NCI-H69 (cell line): ENCODE data around the gene CPSF7.
"Not testable (repeated sequence)": the region's sequence is repeated elsewhere in the genome, so short reads cannot be mapped to it uniquely, and the experiment has no call there.

Source experiments
- DNase-seq: peaks from one replicate; lab custom pipeline; 2025; lab: John Stamatoyannopoulos, UW

Gene CPSF7

DNA sequence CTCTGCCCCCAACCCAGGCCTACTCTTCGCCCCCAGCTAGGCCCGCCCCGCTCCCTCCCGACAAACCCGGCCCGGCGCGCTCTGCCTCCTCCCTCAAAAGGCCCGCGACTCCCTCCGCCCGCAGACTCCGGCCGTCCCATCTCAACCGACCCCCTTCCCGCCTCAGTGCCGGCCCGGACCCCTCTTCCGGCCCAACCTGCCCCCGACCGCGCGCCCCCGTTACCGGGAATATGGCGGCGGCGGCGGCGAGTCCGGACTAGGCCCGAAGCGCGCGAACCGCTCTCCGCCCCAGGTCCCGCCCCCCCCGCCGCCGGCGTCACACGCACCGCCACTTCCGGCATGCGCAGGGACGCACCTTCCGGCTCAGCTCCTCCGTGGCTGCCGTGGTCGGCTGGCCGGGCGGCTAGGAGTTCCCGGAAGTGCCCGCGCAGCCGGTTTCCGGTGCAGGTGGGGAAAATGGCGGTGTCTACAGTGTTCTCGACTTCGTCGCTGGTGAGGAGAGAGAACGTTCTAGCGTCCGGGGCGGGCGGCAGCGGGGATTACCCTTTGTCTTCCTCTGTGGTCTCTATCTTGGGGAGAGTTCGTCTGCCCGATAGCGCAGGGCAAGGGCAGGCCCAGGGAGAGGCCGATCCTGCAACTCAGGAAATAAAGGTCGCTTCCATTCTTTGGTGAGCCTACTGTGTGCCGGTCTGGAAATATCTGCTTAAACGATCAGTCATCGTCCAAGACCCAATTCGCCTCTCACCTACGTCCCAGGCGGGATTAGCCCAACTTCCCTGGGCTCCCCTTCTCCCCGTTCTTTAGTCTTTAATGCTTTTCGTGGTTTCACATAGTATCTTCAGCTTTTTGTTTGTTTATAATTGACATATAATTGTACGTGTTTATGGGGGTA, at the start of gene CPSF7, which contains the start of gene SDHAF2:
TSS of gene CPSF7 (minus strand) at position 285 of the 892 bp plus-strand sequence. CDS start 740 bp downstream, outside the sequence.
TSS of gene SDHAF2 (plus strand) at position 434 of the 892 bp plus-strand sequence. CDS start at position 457, 23 bp downstream.
- peak; percentile 99 for DNase-seq

GRCh38 chr11:61477727-61478148, 48.0 kb upstream of the CPSF7 start:
- peak; percentile 51 for DNase-seq

- no peak for DNase-seq
Measured at GRCh38 chr11:61477126-61477525, 47.4 kb upstream of the CPSF7 start.

GRCh38 chr11:61476371-61476770, 46.6 kb upstream of the CPSF7 start:
- DNase-seq, result no peak

GRCh38 chr11:61475433-61475832, 45.7 kb upstream of the CPSF7 start:
- no peak for DNase-seq

- no peak for DNase-seq
Measured at GRCh38 chr11:61474013-61474643, 44.4 kb upstream of the CPSF7 start.

DNA sequence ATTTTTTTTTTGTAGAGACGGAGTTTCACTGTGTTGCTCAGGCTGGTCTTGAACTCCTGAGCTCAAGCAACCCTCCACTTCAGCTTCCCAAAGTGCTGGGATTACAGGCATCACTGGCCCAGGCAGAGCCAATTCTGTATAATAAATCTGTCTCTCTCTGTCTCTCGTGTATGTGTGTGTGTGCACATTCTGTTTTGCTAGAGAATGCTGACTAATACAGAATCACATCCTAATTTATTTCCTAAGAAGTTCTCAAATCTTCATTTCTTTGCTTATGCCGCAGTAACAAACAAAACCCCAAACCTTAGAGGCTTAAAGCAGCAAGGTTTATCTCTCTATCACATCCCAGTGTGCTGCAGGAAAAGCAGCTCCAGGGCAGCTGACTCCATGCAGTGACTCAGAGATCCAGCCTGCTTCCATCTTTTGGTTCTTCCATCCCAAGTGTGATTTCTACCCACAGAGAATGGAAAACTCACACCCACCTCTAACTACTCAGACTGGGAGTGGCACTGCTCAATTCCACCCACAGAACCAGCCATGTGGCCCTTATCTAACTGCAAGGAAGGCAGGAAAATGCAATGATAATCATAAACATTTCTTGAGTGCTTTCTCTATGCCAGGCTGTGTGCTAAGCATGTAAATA, 43.7 kb upstream of the CPSF7 start:
- no peak for DNase-seq

DNA sequence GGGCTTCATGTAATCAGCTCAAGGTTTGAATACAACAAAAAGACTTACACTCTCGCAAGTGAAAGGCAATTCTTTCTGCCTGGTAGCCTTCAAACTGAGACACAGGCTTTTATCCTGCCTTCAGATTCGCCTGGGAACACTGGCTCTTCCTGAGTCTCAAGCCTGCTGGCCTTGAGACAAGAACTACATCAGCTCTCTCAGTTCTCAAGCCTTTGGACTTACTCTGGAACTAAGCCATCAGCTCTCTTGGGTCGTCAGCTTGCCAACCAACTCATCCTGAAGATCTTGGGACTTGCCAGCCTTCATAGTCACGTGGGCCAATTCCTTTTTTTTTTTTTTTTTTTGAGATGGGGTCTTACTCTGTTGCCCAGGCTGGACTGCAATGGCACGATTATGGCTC, 43.1 kb upstream of the CPSF7 start:
- no peak for DNase-seq

GRCh38 chr11:61472282-61472681, 42.5 kb upstream of the CPSF7 start:
- DNase-seq, result no peak

DNA sequence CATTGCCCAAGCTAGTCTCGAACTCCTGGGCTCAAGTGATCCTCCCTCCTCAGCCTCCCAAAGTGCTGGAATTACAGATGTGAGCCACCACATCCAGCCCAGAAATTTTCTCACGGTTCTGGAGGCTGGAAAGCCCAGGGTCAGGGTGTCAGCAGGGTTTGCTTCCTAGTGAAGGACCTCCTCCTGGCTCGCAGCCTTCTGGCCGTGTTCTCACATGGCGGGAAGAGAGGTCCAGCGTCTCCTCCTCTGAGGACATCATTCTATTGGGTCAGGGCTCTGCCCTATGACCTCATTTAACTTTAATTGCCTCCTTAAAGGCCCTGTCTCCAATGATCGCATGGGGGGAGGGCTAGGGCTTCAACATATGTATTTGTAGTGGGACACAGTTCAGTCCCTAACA, 38.2 kb upstream of the CPSF7 start:
- DNase-seq, result no peak

DNA sequence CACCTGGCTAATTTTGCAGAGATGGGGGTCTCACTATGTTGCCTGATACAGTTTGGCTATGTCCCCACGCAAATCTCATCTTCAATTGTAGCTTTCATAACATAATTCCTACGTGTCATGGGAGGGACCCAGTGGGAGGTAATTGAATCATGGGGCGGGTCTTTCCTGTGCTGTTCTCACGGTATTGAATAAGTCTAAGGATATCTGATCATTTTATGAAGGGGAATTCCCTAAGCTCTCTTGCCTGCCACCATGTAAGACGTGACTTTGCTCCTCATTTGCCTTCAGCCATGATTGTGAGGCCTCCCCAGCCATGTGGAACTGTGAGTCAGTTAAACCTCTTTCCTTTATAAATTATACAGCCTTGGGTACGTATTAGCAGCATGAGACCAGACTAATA, 37.8 kb upstream of the CPSF7 start:
- not testable (repeated sequence) for DNase-seq

GRCh38 chr11:61460986-61461385, 31.2 kb upstream of the CPSF7 start:
- DNase-seq, result no peak

GRCh38 chr11:61460474-61460881, 30.7 kb upstream of the CPSF7 start:
- DNase-seq, result peak; percentile 13

- DNase-seq, result peak; percentile 26
Measured at GRCh38 chr11:61454520-61454919, 24.7 kb upstream of the CPSF7 start.

GRCh38 chr11:61453695-61454094, 23.9 kb upstream of the CPSF7 start:
- DNase-seq, result no peak

GRCh38 chr11:61452825-61453224, 23.1 kb upstream of the CPSF7 start:
- no peak for DNase-seq

DNA sequence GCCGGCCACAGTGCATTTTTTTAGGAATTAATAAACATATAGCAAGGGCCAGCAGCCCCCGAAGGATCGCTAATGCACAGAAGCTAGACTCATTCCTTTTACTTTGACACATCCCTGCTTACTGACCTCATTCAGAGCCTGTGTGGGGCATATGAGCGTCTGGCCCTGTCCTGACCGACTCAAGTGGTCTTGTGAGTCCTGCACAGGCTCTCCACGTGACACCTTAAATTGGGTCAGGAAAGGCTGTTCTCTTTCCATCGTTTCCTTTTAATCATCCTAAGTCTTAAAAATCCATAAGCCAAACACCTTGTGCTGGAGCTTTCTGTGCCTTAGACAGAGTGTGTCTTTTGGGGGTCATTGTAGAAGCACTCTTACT, 18.8 kb upstream of the CPSF7 start:
- no peak for DNase-seq

- no peak for DNase-seq
Measured at GRCh38 chr11:61447601-61448551, 18.1 kb upstream of the CPSF7 start.

- peak; percentile 96 for DNase-seq
Measured at GRCh38 chr11:61446211-61446651, 16.5 kb upstream of the CPSF7 start.

GRCh38 chr11:61445516-61445915, 15.7 kb upstream of the CPSF7 start:
- DNase-seq, result peak; percentile 58

- no peak for DNase-seq
Measured at GRCh38 chr11:61442616-61443015, 12.8 kb upstream of the CPSF7 start.
